B cell (primary cell): Measurements from ENCODE around the gene LRIT2. TPM values are rescaled to one million over a fixed set of nuclear protein-coding genes. Genes with fewer than 3 reads are reported as not detected.

ENCODE experiments used
- ATAC-seq: fragments of 200-7000 bp; cut with Tn5 transposase; one replicate; pipeline ENCODE4 v1.10.0; 2021; ENCODE audit warnings: low read depth, mild to moderate bottlenecking, moderate number of reproducible peaks, moderate library complexity
- CTCF ChIA-PET: fragments of 350-600 bp; sonication (Branson Sonifier 250); formaldehyde crosslinking; loops from one replicate; lab custom pipeline; 2021; ENCODE audit warnings: antibody characterized with exemption, inconsistent platforms; lab: Charles Lee
- POLR2A ChIA-PET: fragments of 350-600 bp; sonication (Branson Sonifier 250); formaldehyde crosslinking; loops from one replicate; lab custom pipeline; 2021; ENCODE audit warnings: antibody characterized with exemption; lab: Charles Lee
- DNase-seq: peaks from one replicate; pipeline ENCODE4 v3.0.0; 2013
- H2AFZ ChIP-seq: 2 replicates; pipeline ENCODE4 v1.6.1; 2012; ENCODE audit warnings: mild to moderate bottlenecking, low read depth, low read length; ENCODE audit not compliant: insufficient read depth, poor library complexity, severe bottlenecking
- H3K27ac ChIP-seq, 2 donors: 1 replicate in 1 of 2; 2 replicates in 1 of 2; pipeline ENCODE4 v1.5.1; 2012 to 2013; ENCODE audit warnings: low read length in 2 of 2, mild to moderate bottlenecking in 2 of 2, moderate library complexity in 1 of 2
- H3K27me3 ChIP-seq, 4 experiments: fragments of 200-600 bp in 1 of 4; sonication (generic) in 1 of 4; replicated peaks in 1 of 4; 1 replicate in 2 of 4; 2 replicates in 2 of 4; pipeline versions ENCODE4 v1.6.1 to v1.7.0; 2013 to 2016; ENCODE audit warnings: low read length in 3 of 4, mild to moderate bottlenecking in 2 of 4, mixed read lengths in 1 of 4, moderate library complexity in 1 of 4; ENCODE audit not compliant: insufficient read depth in 4 of 4, control insufficient read depth in 3 of 4; ENCODE audit errors: control extremely low read depth in 1 of 4
- H3K36me3 ChIP-seq, 2 experiments: replicated peaks in 1 of 2; 1 replicate in 1 of 2; 2 replicates in 1 of 2; pipeline versions ENCODE4 v1.6.1 to v1.7.1; 2013; ENCODE audit warnings: low read length in 1 of 2; ENCODE audit not compliant: insufficient read depth in 2 of 2, control insufficient read depth in 1 of 2; ENCODE audit errors: control extremely low read depth in 1 of 2, extremely low read depth in 1 of 2
- H3K4me1 ChIP-seq, 2 donors: fragments of 200-600 bp in 1 of 2; sonication (generic) in 1 of 2; 1 replicate in 1 of 2; 2 replicates in 1 of 2; pipeline versions ENCODE4 v1.5.1 to v1.6.1; 2013 to 2017; ENCODE audit warnings: low read length in 2 of 2; ENCODE audit not compliant: control insufficient read depth in 2 of 2, insufficient read depth in 2 of 2
- H3K4me2 ChIP-seq: replicated peaks from 2 replicates; pipeline ENCODE3; 2012; ENCODE audit warnings: mild to moderate bottlenecking, low read depth, low read length; ENCODE audit not compliant: poor library complexity, severe bottlenecking
- H3K4me3 ChIP-seq, 5 experiments: fragments of 200-600 bp in 1 of 5; sonication (generic) in 1 of 5; 1 replicate in 3 of 5; 2 replicates in 2 of 5; pipeline versions ENCODE4 v1.5.1 to v1.7.0; 2011 to 2016; ENCODE audit warnings: low read length in 4 of 5, mild to moderate bottlenecking in 4 of 5, low read depth in 2 of 5, control low read depth in 1 of 5, moderate library complexity in 1 of 5; ENCODE audit not compliant: insufficient read depth in 1 of 5; ENCODE audit errors: control extremely low read depth in 1 of 5, extremely low read depth in 1 of 5
- H3K79me2 ChIP-seq: fragments of 200-600 bp; sonication (generic); one replicate; pipeline ENCODE4 v1.6.0; 2016; ENCODE audit warnings: low read length; ENCODE audit not compliant: control insufficient read depth, insufficient read depth
- H3K9ac ChIP-seq: fragments of 200-600 bp; sonication (generic); 2 replicates; pipeline ENCODE4 v1.6.1; 2017; ENCODE audit warnings: mild to moderate bottlenecking, low read length, moderate library complexity
- H3K9me3 ChIP-seq, 3 donors: one replicate each; pipeline versions ENCODE4 v1.6.1 to v1.7.1; 2013; ENCODE audit warnings: low read length in 2 of 3; ENCODE audit not compliant: control insufficient read depth in 2 of 3, insufficient read depth in 1 of 3; ENCODE audit errors: control extremely low read depth in 1 of 3
- H4K20me1 ChIP-seq: 2 replicates; pipeline ENCODE4 v1.6.0; 2012; ENCODE audit warnings: mild to moderate bottlenecking, low read length; ENCODE audit not compliant: insufficient read depth, control insufficient read depth, poor library complexity, severe bottlenecking
- H3K27ac Mint-ChIP-seq: one replicate; pipeline ENCODE4 v1.8.0; 2021; ENCODE audit warnings: mixed read lengths
- H3K27me3 Mint-ChIP-seq: one replicate; pipeline ENCODE4 v1.8.0; 2021; ENCODE audit warnings: mixed read lengths
- H3K4me1 Mint-ChIP-seq: one replicate; pipeline ENCODE4 v1.8.0; 2021; ENCODE audit warnings: mixed read lengths
- H3K4me3 Mint-ChIP-seq: one replicate; pipeline ENCODE4 v1.8.0; 2021; ENCODE audit warnings: mixed read lengths
- H3K9me3 Mint-ChIP-seq: one replicate; pipeline ENCODE4 v1.8.0; 2022; ENCODE audit warnings: mixed read lengths; ENCODE audit not compliant: insufficient read depth
- EZH2 ChIP-seq: IDR thresholded peaks from 2 replicates; pipeline ENCODE4 v1.6.1; 2012; ENCODE audit warnings: borderline replicate concordance, low read depth, mild to moderate bottlenecking, moderate library complexity, low read length; ENCODE audit not compliant: insufficient read depth, poor library complexity, severe bottlenecking
- WGBS: methylation state at CpG from one replicate; pipeline ENCODE4 v1.1.5; 2013; ENCODE audit warnings: missing lambda C conversion rate; ENCODE audit not compliant: insufficient coverage; 5-methylcytosine and 5-hydroxymethylcytosine counted together
- intact Hi-C: fragments of 100-400 bp; cut with micrococcal nuclease; formaldehyde crosslinking; loops from one replicate; pipeline ENCODE4 v1.10.0; 2022
- polyA plus RNA-seq: library from polyadenylated mRNA; depleted of rRNA; stranded (reverse); fragments of >200 nt; gene quantifications from 2 replicates; pipeline ENCODE4 v1.2.3, GENCODE V29; 2012
- total RNA-seq, 2 donors: library from RNA; stranded (reverse); fragments of 120-200 nt in 1 of 2; gene quantifications; 1 replicate in 1 of 2; 2 replicates in 1 of 2; pipeline versions ENCODE4 v1.2.3 to v1.2.4, GENCODE V29; 2013 to 2022
- TF ChIP-seq, protein P1 (sequence below): fragments of 200-600 bp; IDR thresholded peaks from one replicate; pipeline ENCODE4 v1.8.0; 2022; ENCODE audit warnings: antibody characterized with exemption, mild to moderate bottlenecking

LRIT2 gene
- total and polyA plus RNA-seq, 2 donors (not counting 1 experiment from before 2014, with no cell fraction given) = not detected

DNA sequence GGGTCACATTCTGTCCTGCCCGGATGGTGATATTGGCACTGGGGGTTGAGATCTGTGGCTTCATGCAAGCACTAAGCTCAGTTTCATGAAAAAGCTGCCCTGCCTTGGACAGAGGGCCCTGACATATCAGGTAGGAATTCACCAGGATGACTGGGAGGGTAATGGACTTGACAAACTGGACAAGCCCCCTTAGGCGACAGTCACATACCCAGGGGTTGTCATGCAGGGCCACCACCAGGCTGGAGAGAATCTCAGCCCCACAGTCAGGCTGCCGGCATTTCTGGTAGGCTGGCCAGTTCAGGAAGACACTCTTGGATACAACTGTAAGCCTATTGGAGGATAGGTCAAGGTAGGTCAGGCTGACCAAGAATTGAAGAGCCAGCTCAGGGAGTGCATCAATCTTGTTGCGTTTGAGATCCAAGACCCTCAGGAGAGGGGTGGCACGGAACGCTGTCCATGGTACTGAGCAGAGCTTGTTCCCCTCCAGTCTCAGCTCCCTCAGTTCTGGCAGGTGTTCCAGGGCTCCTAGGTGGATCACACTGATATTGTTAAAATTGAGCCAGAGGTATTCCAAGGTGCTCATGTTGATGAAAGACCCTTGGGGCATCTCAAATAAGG is 824 bp downstream of the LRIT2 start:
- TF ChIP-seq, protein P1, sequence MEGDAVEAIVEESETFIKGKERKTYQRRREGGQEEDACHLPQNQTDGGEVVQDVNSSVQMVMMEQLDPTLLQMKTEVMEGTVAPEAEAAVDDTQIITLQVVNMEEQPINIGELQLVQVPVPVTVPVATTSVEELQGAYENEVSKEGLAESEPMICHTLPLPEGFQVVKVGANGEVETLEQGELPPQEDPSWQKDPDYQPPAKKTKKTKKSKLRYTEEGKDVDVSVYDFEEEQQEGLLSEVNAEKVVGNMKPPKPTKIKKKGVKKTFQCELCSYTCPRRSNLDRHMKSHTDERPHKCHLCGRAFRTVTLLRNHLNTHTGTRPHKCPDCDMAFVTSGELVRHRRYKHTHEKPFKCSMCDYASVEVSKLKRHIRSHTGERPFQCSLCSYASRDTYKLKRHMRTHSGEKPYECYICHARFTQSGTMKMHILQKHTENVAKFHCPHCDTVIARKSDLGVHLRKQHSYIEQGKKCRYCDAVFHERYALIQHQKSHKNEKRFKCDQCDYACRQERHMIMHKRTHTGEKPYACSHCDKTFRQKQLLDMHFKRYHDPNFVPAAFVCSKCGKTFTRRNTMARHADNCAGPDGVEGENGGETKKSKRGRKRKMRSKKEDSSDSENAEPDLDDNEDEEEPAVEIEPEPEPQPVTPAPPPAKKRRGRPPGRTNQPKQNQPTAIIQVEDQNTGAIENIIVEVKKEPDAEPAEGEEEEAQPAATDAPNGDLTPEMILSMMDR = no peak
- no peak for TF ChIP-seq EZH2
- H3K4me3 ChIP-seq = no peak overlapping the region
- WGBS = 42% methylated on average over 6 of the region's 6 CpGs
- intact Hi-C loops = no loop called here
- H3K9me3 ChIP-seq = peaks cover 0 to 7% (median 0%) of the 10 kb centered on the region in 3 donors
- ATAC-seq (no peak), DNase-seq (no peak)
- H3K36me3 ChIP-seq = no peaks in the 10 kb centered on the region
- no peak overlapping the region for H3K27ac Mint-ChIP-seq
- ChIA-PET CTCF (interaction anchor here (1.1 kb wide), 1 partner anchor 17 kb away, joined by 4 read pairs; no protein-coding TSS in a partner anchor), POLR2A (no interaction called here)
- no peak overlapping the region for H2AFZ ChIP-seq
- H3K79me2 ChIP-seq = no peaks in the 10 kb centered on the region
- H3K4me2 ChIP-seq = no peak overlapping the region
- no peak overlapping the region for H3K27ac ChIP-seq
- no peak overlapping the region for H3K4me3 Mint-ChIP-seq
- H3K4me1 Mint-ChIP-seq = no peaks in the 10 kb centered on the region
- H3K9me3 Mint-ChIP-seq = no peaks in the 10 kb centered on the region
- peaks cover 29% of the 10 kb centered on the region for H3K27me3 Mint-ChIP-seq
- peaks cover 0 to 23% (median 1%) of the 10 kb centered on the region in 4 experiments for H3K27me3 ChIP-seq
- H3K9ac ChIP-seq = no peak overlapping the region
- H4K20me1 ChIP-seq = no peaks in the 10 kb centered on the region
- no peaks in the 10 kb centered on the region for H3K4me1 ChIP-seq

DNA sequence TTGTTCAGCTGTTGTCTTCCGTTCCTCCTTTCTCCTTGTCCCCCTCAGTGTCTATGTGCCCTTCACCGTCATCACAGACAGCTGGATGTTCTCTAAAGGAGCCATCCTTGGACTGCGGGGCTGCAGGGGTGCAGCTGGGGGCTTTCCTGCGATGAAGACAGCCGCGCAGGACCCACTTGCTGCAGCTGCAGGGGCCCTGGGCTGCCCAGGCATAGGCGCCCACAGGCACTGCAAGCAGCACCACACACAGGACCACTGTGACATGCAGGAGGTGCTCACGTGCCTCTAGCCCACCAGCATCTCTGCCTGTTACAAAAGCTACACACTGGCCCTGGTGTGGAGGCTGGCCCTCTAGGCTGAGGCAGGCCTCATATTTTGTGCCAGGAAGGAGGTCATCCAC is 3.4 kb downstream of the LRIT2 start:
- H4K20me1 ChIP-seq = no peaks in the 10 kb centered on the region
- H3K27me3 ChIP-seq = peaks cover 0 to 14% (median 1%) of the 10 kb centered on the region in 4 experiments
- no peaks in the 10 kb centered on the region for H3K4me1 ChIP-seq
- ChIA-PET POLR2A (no interaction called here), CTCF (no interaction called here)
- H3K27ac ChIP-seq = no peak overlapping the region
- ATAC-seq = no peak
- Mint-ChIP-seq H3K4me3 (no peak overlapping the region), H3K9me3 (no peaks in the 10 kb centered on the region), H3K27me3 (peaks cover 21% of the 10 kb centered on the region), H3K27ac (no peak overlapping the region), H3K4me1 (no peaks in the 10 kb centered on the region)
- no peak overlapping the region for H3K4me2 ChIP-seq
- no peak for DNase-seq
- 93% methylated on average over 8 of the region's 8 CpGs for WGBS
- no peaks in the 10 kb centered on the region for H3K79me2 ChIP-seq
- no peak overlapping the region for H3K9ac ChIP-seq
- intact Hi-C loops = no loop called here
- no peaks in the 10 kb centered on the region for H3K36me3 ChIP-seq
- no peak overlapping the region for H2AFZ ChIP-seq
- H3K9me3 ChIP-seq = peaks cover 0 to 10% (median 0%) of the 10 kb centered on the region in 3 donors
- TF ChIP-seq, protein P1 = no peak
- no peak for TF ChIP-seq EZH2
- no peak overlapping the region for H3K4me3 ChIP-seq
